SU-DHL-6 (cell line): Measurements from ENCODE around the gene MYO1F.
"Not testable (repeated sequence)": the region's sequence is repeated elsewhere in the genome, so short reads cannot be mapped to it uniquely, and the experiment has no call there.

Experiments used
- H2AFZ ChIP-seq: fragments of 200-600 bp; sonication (generic); 2 replicates; pipeline ENCODE4 v1.6.1; 2014; ENCODE audit warnings: low read depth, mild to moderate bottlenecking, moderate library complexity, mixed read lengths, antibody characterized with exemption, low read length; ENCODE audit not compliant: severe bottlenecking
- H3F3A ChIP-seq: fragments of 200-600 bp; shearing (Covaris generic); 2 replicates; pipeline ENCODE4 v1.6.0; 2016; ENCODE audit warnings: antibody characterized with exemption, mild to moderate bottlenecking; ENCODE audit not compliant: insufficient read depth
- H3K27ac ChIP-seq: fragments of 200-600 bp; sonication (generic); 2 replicates; pipeline ENCODE4 v1.5.1; 2016; ENCODE audit warnings: low read depth, mild to moderate bottlenecking, low read length, moderate library complexity, mixed read lengths
- H3K27me3 ChIP-seq: fragments of 200-600 bp; sonication (generic), shearing (Covaris generic); 2 replicates; pipeline ENCODE4 v1.6.0; 2014; ENCODE audit warnings: mild to moderate bottlenecking, low read length
- H3K36me3 ChIP-seq: fragments of 200-600 bp; sonication (generic); 2 replicates; pipeline ENCODE4 v1.6.1; 2014; ENCODE audit warnings: mild to moderate bottlenecking, low read length, mixed read lengths
- H3K4me2 ChIP-seq: fragments of 300-600, 200-600 bp; shearing (Covaris generic), sonication (generic); 2 replicates; pipeline ENCODE4 v1.6.0; 2014; ENCODE audit warnings: low read length, low read depth, mild to moderate bottlenecking; ENCODE audit not compliant: poor library complexity, severe bottlenecking
- H3K4me3 ChIP-seq: fragments of 200-600 bp; sonication (generic); 2 replicates; pipeline ENCODE4 v1.5.1; 2014; ENCODE audit warnings: antibody characterized with exemption, low read length, mild to moderate bottlenecking, mixed read lengths; ENCODE audit not compliant: insufficient read depth, poor library complexity, severe bottlenecking
- H3K79me2 ChIP-seq: fragments of 200-600 bp; sonication (generic); 2 replicates; pipeline ENCODE4 v1.6.1; 2014; ENCODE audit warnings: mild to moderate bottlenecking, low read length, moderate library complexity; ENCODE audit not compliant: insufficient read depth
- H3K9ac ChIP-seq: fragments of 200-600 bp; sonication (generic); 2 replicates; pipeline ENCODE4 v1.7.0; 2014; ENCODE audit warnings: mild to moderate bottlenecking, low read length
- H3K9me2 ChIP-seq: fragments of 200-600 bp; sonication (generic); replicated peaks from 2 replicates; pipeline ENCODE4 v1.6.1; 2014; ENCODE audit warnings: low read length; ENCODE audit not compliant: insufficient read depth
- H3K9me3 ChIP-seq: fragments of 200-600 bp; sonication (generic); 2 replicates; pipeline ENCODE4 v1.6.1; 2014; ENCODE audit warnings: low read length, mixed read lengths; ENCODE audit not compliant: insufficient read depth
- H4K20me1 ChIP-seq: fragments of 200-600 bp; sonication (generic); 2 replicates; pipeline ENCODE4 v1.6.1; 2014; ENCODE audit warnings: low read depth, mild to moderate bottlenecking, antibody characterized with exemption, low read length, moderate library complexity, mixed read lengths
- EZH2phosphoT487 ChIP-seq: fragments of 200-600 bp; sonication (generic), shearing (Covaris generic); conservative IDR thresholded peaks from 2 replicates; pipeline ENCODE4 v1.6.1; 2018; ENCODE audit warnings: mild to moderate bottlenecking, antibody characterized with exemption, low read length, moderate library complexity, mixed read lengths
- TF ChIP-seq, protein P1 (sequence below): fragments of 200-600 bp; sonication (generic); IDR thresholded peaks from one replicate; pipeline ENCODE4 v1.5.1; 2017; ENCODE audit warnings: antibody characterized with exemption, mild to moderate bottlenecking, low read length, moderate library complexity; ENCODE audit not compliant: insufficient read depth, poor library complexity, severe bottlenecking

MYO1F gene

GRCh38 chr19:8558325-8558724 is 18.9 kb downstream of the MYO1F start:
- Histone ChIP-seq H3F3A (no peaks in the 10 kb centered on the region), H3K9me2 (no peaks in the 10 kb centered on the region), H3K27ac (no peak overlapping the region), H3K4me2 (no peak overlapping the region), H3K9me3 (no peaks in the 10 kb centered on the region), H3K36me3 (no peaks in the 10 kb centered on the region), H4K20me1 (no peaks in the 10 kb centered on the region), H3K27me3 (no peaks in the 10 kb centered on the region), H2AFZ (no peak overlapping the region), H3K4me3 (no peak overlapping the region), H3K9ac (no peak overlapping the region), H3K79me2 (no peaks in the 10 kb centered on the region)
- no peak for TF ChIP-seq EZH2phosphoT487
- TF ChIP-seq, protein P1, sequence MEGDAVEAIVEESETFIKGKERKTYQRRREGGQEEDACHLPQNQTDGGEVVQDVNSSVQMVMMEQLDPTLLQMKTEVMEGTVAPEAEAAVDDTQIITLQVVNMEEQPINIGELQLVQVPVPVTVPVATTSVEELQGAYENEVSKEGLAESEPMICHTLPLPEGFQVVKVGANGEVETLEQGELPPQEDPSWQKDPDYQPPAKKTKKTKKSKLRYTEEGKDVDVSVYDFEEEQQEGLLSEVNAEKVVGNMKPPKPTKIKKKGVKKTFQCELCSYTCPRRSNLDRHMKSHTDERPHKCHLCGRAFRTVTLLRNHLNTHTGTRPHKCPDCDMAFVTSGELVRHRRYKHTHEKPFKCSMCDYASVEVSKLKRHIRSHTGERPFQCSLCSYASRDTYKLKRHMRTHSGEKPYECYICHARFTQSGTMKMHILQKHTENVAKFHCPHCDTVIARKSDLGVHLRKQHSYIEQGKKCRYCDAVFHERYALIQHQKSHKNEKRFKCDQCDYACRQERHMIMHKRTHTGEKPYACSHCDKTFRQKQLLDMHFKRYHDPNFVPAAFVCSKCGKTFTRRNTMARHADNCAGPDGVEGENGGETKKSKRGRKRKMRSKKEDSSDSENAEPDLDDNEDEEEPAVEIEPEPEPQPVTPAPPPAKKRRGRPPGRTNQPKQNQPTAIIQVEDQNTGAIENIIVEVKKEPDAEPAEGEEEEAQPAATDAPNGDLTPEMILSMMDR: no peak

GRCh38 chr19:8557642-8558238 is 19.5 kb downstream of the MYO1F start:
- no peaks in the 10 kb centered on the region for H3K79me2 ChIP-seq
- TF ChIP-seq, protein P1: no peak
- TF ChIP-seq EZH2phosphoT487: no peak
- H3K9me3 ChIP-seq: no peaks in the 10 kb centered on the region
- no peak overlapping the region for H2AFZ ChIP-seq
- no peak overlapping the region for H3K27ac ChIP-seq
- no peak overlapping the region for H3K4me3 ChIP-seq
- H3F3A ChIP-seq: no peaks in the 10 kb centered on the region
- no peaks in the 10 kb centered on the region for H3K9me2 ChIP-seq
- no peaks in the 10 kb centered on the region for H3K36me3 ChIP-seq
- H3K27me3 ChIP-seq: no peaks in the 10 kb centered on the region
- no peak overlapping the region for H3K9ac ChIP-seq
- H3K4me2 ChIP-seq: no peak overlapping the region
- H4K20me1 ChIP-seq: no peaks in the 10 kb centered on the region

- H3K9me2 ChIP-seq, H4K20me1 ChIP-seq, H3K36me3 ChIP-seq, H3F3A ChIP-seq, H3K27me3 ChIP-seq, H3K79me2 ChIP-seq, H3K27ac ChIP-seq, H3K9ac ChIP-seq, H2AFZ ChIP-seq, H3K4me3 ChIP-seq, H3K4me2 ChIP-seq, H3K9me3 ChIP-seq: not testable (repeated sequence)
Measured at GRCh38 chr19:8553729-8554128, 23.5 kb downstream of the MYO1F start.

DNA sequence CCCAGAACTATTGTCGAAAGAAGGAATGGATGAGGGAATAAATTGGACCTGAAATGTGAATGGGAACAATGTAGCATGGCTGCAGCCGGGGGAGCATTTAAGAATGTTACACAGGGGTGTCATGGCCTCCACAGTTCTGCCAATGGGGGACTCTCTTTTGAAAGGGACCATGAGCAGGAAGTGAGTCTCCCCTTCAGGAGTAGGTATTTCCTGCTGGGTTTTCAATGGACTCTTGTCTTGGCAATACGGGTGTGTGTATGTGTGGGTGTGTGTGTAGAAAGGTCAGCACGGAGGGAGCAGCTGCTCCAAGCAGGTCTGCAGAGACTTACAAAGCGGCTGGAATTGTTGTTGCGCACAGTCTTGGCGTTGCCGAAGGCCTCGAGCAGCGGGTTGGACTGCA is 24.4 kb downstream of the MYO1F start:
- Histone ChIP-seq H3K9me3 (no peaks in the 10 kb centered on the region), H3K36me3 (no peaks in the 10 kb centered on the region), H3K4me3 (no peak overlapping the region), H3K79me2 (no peaks in the 10 kb centered on the region), H3K9me2 (no peaks in the 10 kb centered on the region), H3K9ac (no peak overlapping the region), H4K20me1 (no peaks in the 10 kb centered on the region), H3K4me2 (no peak overlapping the region), H3K27ac (no peak overlapping the region), H2AFZ (no peak overlapping the region), H3K27me3 (no peaks in the 10 kb centered on the region), H3F3A (no peaks in the 10 kb centered on the region)
- TF ChIP-seq, protein P1: no peak
- no peak for TF ChIP-seq EZH2phosphoT487
